ENCODE measurements around the gene ANP32A.

ANP32A gene

GRCh38 chr15:68739390-68740080, 81.2 kb downstream of the ANP32A start:
- no peak for DNase-seq

GRCh38 chr15:68735610-68736009, 85.1 kb downstream of the ANP32A start:
- DNase-seq: no peak

DNA sequence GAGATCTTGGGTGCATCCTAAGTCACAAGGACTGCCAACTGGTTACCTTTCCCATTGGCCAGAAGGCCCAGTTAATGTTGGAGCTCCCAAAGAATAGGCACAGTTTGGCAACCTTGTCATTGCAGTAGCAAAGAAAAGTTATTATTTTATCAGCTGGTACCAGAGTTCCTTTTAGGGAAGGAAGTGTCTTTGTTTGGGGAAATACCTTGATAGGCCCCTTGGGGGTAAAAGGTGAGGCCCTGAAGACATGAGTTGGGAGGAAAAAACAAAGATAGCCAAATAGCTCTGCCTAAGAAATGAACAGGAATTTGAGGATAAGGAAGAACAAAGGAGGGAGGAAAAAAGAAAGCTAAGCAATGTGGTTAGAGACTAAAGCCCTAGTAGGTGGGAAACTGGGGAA, 85.8 kb downstream of the ANP32A start:
- no peak for DNase-seq

DNA sequence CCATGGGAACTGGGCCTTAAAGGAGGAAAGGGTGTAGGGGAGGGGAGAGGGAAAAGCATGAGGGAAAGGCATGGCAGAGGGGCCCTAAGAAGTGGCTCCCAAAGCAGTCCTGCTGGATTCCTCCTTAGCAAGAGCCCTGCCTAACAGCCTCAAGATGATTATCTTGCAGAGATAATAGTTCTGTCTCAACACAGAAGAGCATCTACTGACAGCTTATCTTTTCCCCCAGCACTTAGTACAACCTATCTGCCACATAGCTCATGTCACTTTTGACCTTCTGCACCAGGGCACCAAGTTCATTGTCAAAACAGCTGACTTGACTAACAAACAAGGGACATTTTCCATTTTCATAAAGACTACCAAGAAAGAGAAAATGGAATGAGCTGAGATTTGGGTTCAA, 86.3 kb downstream of the ANP32A start:
- DNase-seq: no peak

- DNase-seq: no peak
These were observed 87.0 kb downstream of the ANP32A start for GRCh38 chr15:68733666-68734065.

DNA sequence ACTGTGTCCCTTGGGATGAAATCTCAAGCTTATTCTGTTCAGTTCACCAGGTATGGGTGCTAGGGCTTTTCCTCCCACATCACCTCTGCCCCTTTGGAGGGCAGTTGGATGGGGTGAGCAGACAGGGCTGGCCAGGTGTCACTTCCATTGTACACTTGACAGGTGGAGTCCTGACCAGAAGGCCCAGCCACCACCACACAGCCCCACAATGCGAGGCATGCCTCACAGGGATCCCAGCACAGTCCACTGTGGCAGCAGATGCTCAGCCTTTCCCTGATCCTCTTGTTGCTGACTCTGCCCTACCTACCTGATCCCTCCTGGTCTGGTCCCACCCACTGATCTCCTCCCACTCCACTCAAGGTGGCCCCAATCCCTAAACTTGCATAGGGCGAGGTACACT, 88.2 kb downstream of the ANP32A start:
- DNase-seq: no peak

DNA sequence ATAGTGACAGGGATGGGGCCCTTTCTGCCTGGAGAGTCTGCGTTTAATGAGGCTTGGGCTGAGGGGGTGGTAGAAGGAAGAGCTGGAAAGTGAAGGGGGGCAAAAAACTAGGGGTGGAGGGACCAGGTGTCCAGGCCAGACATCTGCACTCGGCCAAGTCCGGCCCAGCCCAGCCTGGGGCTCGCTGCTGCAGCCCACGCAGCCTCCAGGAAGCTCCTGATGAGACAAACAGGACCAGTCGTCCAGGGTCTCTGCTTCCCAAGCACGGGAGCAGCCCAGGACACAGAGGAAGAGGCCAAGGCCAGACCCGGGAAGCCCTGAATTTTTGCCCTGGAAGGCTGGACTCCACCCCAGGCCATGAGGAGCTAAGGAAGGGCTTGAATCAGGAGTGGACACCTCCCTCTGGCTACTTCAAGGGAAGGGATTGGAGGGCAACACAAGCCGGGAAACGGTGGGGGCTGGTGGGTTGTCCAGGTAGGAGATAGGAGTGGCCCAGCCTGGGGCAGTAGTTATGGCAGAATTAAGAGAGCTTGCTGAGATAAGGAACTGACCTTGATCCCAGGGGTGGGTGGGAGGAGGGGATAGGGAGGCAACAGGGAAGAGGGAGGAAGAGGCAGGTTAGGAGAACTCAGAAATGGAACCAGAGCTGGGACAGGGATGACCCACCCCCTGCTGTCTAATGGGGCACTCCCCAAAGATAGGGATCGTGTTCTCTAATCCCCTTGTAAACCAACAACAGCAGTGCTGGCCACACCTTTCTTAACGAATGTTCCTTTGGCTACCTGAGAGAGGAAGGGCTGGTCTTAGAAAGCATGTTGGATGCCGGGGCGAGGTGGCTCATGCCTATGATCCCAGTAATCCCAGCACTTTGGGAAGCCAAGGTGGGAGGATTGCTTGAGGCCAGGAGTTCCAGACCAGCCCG, 89.5 kb downstream of the ANP32A start:
- DNase-seq: no peak

DNA sequence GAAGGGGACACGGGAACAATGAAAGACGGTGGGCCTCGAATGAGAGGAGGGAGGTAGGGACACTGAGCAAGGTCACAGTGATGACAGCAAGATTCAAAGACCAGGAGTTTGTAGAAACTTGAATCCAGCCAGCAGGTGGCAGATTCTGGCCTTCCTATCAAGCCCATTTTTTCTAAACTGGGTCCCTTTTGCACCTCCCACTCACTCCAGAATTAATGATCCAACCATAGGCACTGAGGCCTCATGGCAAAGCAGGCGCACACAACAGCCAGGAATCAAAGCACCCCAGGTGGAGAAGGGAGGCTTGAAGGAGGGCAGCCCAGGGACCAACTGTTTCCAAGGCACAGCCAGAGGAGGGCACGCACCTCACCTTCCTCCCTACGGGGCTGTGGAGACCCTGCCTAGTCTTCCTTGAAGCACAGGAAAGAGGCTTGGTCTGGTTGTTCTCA, 90.2 kb downstream of the ANP32A start:
- no peak for DNase-seq

GRCh38 chr15:68729789-68730411, 90.8 kb downstream of the ANP32A start:
- DNase-seq: no peak

Data from 8988T (cell line).